Measurements from ENCODE around the gene PIEZO1. TPM values are rescaled to one million over a fixed set of nuclear protein-coding genes. Genes with fewer than 3 reads are reported as not detected.

The PIEZO1 gene
- total and polyA plus RNA-seq, 2 experiments from 2014 or later = 30.4 to 70.1 TPM

GRCh38 chr16:88813269-88814143 lies 28.5 kb upstream of the PIEZO1 start (continued):
- TF ChIP-seq, protein P1, sequence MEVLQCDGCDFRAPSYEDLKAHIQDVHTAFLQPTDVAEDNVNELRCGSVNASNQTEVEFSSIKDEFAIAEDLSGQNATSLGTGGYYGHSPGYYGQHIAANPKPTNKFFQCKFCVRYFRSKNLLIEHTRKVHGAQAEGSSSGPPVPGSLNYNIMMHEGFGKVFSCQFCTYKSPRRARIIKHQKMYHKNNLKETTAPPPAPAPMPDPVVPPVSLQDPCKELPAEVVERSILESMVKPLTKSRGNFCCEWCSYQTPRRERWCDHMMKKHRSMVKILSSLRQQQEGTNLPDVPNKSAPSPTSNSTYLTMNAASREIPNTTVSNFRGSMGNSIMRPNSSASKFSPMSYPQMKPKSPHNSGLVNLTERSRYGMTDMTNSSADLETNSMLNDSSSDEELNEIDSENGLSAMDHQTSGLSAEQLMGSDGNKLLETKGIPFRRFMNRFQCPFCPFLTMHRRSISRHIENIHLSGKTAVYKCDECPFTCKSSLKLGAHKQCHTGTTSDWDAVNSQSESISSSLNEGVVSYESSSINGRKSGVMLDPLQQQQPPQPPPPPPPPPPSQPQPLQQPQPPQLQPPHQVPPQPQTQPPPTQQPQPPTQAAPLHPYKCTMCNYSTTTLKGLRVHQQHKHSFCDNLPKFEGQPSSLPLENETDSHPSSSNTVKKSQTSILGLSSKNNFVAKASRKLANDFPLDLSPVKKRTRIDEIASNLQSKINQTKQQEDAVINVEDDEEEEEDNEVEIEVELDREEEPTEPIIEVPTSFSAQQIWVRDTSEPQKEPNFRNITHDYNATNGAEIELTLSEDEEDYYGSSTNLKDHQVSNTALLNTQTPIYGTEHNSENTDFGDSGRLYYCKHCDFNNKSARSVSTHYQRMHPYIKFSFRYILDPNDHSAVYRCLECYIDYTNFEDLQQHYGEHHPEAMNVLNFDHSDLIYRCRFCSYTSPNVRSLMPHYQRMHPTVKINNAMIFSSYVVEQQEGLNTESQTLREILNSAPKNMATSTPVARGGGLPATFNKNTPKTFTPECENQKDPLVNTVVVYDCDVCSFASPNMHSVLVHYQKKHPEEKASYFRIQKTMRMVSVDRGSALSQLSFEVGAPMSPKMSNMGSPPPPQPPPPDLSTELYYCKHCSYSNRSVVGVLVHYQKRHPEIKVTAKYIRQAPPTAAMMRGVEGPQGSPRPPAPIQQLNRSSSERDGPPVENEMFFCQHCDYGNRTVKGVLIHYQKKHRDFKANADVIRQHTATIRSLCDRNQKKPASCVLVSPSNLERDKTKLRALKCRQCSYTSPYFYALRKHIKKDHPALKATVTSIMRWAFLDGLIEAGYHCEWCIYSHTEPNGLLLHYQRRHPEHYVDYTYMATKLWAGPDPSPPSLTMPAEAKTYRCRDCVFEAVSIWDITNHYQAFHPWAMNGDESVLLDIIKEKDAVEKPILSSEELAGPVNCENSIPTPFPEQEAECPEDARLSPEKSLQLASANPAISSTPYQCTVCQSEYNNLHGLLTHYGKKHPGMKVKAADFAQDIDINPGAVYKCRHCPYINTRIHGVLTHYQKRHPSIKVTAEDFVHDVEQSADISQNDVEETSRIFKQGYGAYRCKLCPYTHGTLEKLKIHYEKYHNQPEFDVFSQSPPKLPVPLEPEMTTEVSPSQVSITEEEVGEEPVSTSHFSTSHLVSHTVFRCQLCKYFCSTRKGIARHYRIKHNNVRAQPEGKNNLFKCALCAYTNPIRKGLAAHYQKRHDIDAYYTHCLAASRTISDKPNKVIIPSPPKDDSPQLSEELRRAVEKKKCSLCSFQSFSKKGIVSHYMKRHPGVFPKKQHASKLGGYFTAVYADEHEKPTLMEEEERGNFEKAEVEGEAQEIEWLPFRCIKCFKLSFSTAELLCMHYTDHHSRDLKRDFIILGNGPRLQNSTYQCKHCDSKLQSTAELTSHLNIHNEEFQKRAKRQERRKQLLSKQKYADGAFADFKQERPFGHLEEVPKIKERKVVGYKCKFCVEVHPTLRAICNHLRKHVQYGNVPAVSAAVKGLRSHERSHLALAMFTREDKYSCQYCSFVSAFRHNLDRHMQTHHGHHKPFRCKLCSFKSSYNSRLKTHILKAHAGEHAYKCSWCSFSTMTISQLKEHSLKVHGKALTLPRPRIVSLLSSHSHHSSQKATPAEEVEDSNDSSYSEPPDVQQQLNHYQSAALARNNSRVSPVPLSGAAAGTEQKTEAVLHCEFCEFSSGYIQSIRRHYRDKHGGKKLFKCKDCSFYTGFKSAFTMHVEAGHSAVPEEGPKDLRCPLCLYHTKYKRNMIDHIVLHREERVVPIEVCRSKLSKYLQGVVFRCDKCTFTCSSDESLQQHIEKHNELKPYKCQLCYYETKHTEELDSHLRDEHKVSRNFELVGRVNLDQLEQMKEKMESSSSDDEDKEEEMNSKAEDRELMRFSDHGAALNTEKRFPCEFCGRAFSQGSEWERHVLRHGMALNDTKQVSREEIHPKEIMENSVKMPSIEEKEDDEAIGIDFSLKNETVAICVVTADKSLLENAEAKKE (CRISPR knock-in tag; IDR thresholded peaks at IDR 0.05) = no peak
- TF ChIP-seq ZNF331 (CRISPR knock-in tag; IDR thresholded peaks at IDR 0.05; ENCODE audit: low read depth) = no peak
- no peak for TF ChIP-seq NANOG (IDR thresholded peaks at IDR 0.05; ENCODE audit: borderline replicate concordance)
- no peak for TF ChIP-seq STAT1 (IDR thresholded peaks at IDR 0.05; ENCODE audit: unreplicated experiment)
- TF ChIP-seq CREB1 (CRISPR knock-in tag; IDR thresholded peaks at IDR 0.05; ENCODE audit: low read depth) = no peak
- TF ChIP-seq POLR2AphosphoS5 (IDR thresholded peaks at IDR 0.05; ENCODE audit: low read depth) = no peak
- no peak for TF ChIP-seq ZNF114 (CRISPR knock-in tag; IDR thresholded peaks at IDR 0.05)

Data from GM23338 (cell line).